SIG-M5 treated with dmso at 0.1 percent for 504 hours (cell line): ENCODE results near the gene ADCY2.

ENCODE experiments used
- DNase-seq: peaks from one replicate; lab custom pipeline; 2025; ENCODE audit not compliant: unreplicated experiment; lab: John Stamatoyannopoulos, UW

The ADCY2 gene

DNA sequence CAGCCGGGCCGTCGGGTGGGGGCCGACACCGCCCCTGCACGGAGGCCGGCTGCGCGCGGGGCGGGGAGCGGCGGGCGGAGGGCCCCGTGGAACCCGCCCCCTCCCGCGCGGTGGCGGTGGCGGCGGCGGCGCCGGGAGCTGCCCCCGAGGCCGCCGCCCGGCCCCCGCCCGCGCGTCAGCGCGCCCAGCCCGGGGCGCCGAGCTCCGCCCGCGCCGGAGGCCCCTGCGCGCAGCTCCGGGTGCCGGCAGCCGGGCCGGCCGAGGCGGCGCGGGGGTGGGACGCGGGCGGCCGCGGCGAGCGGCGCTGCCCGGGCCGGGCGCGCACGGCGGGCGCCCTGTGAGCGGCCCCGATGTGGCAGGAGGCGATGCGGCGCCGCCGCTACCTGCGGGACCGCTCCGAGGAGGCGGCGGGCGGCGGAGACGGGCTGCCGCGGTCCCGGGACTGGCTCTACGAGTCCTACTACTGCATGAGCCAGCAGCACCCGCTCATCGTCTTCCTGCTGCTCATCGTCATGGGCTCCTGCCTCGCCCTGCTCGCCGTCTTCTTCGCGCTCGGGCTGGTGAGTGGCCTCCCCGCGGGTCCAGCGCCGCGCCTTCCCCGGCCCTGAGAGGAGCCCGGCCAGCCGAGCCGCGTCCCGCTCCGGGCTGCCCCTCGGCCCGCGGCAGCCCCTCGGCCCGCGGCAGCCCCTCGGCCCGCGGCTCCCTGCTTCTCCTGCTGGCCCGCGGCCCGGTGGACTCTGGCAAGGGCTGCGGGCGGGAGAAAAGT lies at the start of gene ADCY2:
TSS of gene ADCY2 (plus strand) at position 192 of the 766 bp plus-strand sequence. CDS start at position 351, 159 bp downstream.
- no peak for DNase-seq

DNA sequence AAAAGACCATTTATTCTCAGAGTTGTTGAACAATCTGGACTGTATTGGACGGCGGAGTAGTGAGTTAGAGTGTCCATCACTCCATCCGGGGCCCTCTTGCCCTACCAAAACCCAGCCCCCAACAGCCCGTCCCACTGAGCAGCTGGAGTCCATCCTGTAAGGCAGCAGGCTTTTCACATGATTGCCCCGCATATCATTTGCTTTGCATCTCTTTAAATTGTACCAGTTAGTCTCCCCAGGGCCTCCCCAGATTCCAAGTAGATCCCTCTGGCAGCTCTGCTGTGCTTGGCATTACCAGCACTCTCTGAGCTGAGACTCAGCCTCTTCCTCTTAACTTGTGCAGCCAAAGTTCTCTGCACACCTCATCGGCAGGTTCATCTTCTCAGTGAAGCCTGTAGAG lies 48.6 kb upstream of the ADCY2 start:
- no peak for DNase-seq

DNA sequence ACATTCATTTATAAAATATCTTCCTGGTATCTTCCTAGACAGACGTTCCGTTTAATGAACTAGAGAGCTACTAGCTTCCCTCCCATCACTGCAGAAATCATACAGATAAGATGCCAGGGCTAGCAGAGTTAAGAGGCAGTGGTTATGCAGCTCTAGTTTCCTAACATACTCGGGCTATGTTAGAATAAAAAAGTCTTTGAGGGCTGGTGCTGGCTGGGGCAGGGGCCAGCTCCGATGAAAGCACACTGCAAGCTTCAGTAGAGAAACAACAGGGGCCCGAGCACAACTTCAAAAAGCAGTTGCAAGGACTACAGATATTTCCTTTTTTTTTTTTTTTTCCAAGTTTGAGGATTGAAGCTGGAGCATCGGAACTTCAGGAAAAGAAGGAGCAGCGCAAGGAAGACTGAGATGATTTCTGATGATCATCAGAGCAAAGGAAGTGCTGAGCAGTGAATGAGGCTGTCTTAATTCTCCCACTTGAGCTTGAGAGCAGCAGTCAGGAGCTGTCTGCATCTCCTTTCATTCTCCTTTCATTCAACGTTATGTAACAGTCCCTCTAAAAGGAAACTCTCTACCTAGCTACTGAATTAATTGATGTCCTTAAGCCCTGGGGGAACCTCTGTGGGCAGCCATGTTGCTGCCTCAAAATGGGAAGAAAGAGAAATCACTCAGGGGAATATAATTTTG lies 47.6 kb upstream of the ADCY2 start:
- no peak for DNase-seq

DNA sequence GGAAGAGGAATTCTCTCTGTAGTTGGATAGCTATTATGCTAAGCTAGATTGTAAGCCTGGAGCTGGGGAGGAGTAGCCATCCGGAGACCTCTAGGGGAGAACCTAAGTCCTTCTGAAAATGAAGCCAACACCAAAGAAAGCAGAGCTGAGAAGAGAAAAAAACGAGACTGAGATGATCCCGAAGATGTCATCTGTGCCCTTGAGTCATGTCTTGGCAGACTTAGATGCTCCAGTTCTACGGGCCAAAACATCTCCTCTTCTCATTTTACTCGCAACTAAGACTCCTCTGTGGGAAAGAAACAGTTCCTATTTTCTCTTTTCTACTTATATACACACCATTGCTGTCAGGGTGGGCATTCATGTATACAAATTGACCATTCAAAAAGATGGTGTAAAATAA lies 34.3 kb upstream of the ADCY2 start:
- DNase-seq: no peak

DNA sequence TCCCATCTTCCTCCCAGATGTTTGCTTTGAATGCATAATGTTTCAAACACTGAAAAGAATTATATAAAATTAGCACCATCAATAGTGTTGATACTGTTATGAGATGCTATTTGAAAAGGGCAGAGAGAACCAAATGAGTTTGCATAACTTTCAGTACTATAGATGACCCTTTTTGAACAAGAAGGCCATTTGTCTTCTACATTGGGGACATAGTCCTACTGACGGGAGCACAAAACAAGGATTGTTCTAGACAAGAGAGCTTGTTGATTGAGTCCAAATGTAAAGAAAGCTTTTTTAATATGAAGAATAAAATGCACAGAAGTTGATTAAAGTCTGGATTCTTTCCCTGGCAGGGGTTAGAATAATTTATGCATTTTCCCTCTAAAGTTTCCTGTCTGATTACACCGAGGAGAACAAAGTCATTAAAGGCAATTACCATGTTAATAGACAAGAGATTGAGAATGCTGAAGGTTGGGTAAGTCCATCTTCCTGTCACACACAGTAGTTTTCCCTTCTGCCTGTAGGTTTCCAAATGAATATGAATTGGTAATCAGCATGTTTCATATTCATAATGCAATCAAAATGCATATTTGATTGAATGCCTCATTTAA lies 32.8 kb upstream of the ADCY2 start:
- DNase-seq: no peak

DNA sequence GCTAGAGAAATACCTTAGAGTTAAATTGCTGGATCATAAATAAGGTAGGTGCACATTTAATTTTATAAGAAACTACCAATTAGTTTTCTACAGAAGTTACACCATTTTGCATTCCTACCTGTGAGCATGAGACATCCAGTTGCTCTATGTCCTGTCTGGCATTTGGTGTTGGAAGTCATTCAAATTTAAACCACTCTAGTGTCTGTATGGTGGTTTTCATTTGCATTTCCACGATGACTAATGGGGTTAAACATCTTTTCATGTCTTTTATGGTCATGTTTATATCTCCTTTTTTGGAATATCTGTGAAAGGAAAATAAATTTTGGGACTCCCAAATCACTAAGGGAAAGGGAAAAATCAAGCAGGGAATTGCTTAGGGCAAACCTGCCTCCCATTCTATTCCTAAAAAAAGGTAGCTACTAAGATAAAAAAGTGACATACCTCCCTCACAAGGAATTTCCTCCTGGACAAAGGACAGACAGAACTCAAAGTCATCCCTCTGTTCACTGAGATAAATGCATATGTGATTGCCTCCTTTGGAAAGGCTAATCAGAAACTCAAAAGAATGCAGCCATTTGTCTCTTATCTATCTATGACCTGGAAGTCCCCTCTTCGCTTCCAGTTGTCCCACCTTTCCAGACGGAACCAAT lies 31.6 kb upstream of the ADCY2 start:
- no peak for DNase-seq

DNA sequence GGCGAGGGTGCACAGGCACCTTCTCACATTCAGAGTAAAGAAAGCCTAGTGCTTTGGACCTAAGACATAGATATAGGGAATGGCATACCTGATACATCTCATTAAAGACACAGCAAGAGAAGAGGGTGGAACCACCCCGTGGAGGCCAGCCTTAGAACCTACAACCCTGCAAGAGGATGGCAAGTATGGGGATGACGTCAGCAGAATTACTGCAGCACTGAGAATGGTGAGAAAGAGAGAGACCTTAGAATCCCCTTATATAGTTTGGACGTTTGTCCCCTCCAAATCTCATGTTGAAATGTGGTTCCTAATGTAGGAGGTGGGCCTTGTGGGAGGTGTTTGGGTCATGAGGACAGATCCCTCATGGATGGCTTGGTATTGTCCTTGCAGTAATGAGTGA lies 28.2 kb upstream of the ADCY2 start:
- DNase-seq: no peak

DNA sequence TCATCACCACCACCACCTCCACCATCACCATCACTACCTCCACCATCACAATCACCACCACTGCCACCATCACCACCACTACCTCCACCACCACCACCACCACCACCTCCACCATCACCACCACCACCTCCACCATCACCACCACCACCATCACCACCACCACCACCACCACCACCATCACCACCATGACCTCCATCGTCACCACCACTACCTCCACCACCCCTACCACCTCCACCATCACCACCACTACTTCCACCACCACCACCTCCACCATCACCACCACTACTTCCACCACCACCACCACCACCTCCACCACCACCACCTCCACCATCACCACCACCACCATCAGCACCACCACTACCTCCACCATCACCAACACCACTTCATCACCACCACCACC lies 23.5 kb upstream of the ADCY2 start:
- DNase-seq: no peak

DNA sequence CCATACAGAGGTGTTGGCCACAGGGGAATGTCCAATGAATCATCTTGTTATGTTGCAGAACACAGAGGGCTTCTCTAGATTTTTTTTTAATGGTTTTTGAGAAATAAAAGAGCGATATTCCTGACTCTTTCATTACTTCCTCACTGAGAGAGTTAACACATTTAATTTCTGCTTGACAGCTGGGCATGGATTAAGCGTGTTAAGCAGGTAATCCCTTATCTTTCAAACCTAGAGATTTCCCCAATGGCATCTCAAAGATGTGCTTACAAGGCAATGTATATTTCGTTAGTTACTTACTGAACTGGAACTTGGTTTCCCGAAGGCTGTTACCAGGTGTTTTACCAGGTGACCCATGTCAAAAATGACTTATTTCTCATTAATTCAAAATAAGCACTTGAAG lies 21.8 kb upstream of the ADCY2 start:
- no peak for DNase-seq

DNA sequence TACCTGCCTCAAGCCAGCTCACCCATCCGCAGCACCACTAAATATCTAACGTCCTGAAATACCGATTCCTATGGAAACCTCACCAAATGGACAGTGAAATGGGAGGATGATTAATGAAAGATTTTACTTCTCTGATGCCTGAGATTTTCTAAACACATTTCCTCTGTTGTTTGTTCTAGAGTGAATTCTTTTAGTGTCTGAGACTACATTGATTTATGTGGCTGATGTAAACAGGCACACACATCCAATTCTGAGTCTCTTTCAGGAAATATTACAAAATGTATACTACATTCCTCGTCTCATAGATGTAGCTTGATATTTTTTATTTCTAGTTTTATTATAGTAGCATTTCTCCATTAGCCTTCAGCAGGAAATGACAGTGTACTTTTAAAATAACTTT lies 20.5 kb upstream of the ADCY2 start:
- no peak for DNase-seq

DNA sequence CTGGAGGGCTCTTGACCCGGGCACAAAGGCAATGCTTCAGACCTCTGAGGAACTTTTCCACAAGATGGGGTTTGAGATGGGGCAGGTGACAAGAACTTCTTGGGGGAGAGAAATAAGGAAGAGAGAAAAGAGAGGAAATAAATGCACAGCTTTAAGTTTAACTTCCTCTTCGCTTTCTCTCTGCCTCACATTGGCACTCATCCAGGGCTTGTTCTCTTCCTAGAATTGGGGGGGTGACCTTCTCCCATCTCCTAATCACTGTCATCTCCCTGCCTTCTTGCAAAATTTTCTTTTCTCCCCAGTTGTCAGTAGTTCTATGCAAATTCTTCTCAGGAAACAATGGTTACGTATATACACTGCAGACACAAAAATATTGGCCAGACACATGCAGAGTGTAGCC lies 19.1 kb upstream of the ADCY2 start:
- DNase-seq: no peak

DNA sequence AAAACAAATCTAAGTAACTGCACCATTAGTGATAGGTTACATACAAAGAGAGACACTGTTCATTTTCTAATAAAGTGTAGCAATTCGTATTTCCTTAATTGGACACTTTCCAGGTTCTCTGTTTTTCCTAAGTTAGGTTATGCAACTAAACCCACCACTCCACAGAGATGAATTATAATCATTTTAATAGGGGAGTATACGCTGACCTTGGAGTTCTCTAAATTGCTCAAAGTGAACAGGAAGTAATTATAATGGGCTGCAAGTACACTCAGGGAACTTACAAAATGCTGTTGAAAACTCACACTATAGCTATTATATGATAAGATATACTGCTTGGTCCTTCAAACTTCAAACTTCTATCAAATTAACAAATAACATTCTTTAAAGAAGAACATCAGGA lies 18.2 kb upstream of the ADCY2 start:
- DNase-seq: no peak

DNA sequence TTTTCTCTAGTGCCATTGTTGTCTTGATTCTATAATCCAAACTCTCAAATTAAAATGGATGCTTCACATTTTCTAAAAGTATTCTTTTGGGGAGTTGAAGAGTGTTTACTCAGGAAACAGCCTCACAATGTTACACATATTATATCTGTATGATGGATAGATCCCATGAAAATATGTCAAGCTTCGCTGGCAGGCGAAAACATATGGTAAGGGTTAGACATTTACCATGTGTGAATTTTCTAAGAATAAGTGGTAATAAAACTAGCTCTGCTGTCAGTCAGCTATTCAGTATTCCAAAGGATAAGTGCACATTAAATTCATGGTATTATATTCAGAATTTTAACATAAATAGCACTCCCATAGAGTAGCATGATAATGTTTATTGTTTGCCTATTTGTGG lies 13.3 kb upstream of the ADCY2 start:
- no peak for DNase-seq

DNA sequence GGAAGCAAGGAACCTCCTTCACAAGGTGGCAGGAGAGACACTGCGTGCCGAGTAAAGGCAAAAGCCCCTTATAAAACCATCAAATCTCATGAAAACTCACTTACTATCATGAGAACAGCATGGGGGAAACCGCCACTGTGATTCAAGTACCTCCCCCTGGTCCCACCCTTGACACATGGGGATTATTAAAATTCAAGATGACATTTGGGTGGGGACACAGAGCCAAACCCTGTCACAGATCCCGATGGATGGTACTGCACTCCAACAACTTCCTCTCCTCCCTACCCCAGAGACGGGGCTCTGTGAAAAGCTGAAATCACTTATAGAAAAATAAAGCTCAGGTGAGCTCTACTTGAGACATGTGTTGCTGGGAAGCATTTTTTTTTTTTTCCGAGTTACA lies 10.3 kb upstream of the ADCY2 start:
- DNase-seq: no peak

DNA sequence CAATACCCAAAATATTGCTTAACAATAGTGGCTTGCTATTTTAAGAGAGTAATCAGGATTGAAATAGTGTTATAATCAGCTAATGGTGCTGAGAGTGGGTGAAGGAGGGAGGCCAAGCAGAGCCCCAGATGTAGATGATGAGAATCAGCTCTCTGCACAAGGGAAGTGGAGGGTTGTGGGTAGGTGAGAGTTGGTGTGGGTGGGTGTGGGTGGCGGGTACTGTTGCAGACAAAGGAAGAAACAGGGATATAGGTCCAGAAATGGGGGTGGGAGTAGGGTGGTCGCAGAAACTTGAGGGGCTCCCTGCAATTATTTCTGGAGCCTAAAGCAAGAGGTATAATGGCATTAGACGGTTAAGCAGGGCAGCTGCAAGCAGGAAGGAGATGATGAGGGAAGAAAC lies 7.4 kb upstream of the ADCY2 start:
- no peak for DNase-seq

DNA sequence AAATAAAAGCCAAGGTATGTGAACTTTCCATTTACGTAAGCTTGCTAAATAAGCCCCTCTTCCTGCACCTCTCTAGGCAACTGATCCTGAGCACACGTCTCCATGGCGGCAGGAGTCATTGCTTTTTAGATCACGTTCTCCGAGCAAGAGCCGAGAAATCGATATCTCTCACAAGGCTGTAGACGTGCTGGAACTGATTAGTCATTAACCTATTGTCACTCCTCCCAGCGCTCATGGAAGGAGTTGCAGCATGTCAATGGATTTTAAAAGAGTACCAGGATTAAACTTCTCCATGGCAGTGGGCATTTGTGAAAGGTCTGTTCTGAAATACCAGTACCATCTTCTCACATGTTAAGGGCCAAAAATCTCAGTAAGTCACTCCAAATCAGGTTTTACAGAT lies 4.7 kb upstream of the ADCY2 start:
- DNase-seq: no peak

DNA sequence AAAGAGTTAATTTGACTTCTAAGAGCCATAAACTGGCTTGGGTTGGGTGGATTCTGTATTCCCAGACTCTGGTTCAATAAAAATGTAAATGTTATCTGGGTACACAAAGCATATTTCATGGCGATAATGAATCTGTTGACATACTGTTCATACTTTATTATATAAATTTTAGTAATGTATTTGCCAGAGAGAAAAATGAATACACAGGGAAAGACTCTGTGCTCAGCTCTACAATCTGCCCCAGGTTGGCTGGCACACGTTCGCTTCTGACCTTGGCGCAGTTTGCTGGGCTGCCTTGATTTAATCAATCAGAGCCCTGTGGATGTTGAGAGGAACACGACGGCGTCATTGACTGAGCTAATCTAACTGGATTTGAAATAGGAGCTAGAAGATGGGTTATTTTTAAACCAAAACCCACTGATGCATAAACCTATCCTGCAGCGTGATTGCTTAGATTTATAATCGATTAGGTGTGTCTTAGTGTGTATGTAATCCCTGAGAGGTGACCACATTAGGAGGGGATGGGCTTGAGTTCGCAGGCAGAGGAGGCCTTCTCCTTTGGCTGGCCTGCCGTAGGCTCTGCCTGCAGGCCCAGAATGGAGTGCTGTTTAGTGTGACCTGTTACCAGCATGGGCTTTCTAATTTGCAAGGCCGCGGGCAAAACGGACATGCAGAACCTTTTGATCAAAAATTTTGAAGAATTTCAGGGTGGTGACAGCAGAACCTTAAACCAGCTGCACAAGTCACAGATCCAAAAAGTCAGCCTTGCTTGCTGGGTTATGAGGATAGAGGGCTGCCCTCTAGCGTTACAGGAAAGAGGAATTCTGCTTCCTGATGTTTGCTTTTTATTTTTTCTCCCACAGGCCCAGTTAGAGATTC lies 3.9 kb upstream of the ADCY2 start:
- no peak for DNase-seq

DNA sequence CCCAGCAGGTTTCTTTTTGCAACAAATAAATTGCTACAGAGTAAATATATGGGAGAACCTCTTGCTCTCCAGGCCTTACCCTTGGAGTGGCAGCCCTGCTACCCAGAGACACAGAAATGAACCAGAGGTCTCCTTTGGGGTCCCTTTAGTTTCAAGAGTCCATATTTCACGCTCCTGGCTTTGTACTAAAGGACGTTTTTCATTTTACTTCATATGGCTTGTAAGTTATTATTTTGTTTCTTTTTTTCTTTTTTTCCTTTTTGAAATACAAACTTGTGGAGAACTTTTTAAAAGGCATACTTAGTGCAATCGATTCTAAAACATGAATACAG lies 3.3 kb upstream of the ADCY2 start:
- DNase-seq: no peak

DNA sequence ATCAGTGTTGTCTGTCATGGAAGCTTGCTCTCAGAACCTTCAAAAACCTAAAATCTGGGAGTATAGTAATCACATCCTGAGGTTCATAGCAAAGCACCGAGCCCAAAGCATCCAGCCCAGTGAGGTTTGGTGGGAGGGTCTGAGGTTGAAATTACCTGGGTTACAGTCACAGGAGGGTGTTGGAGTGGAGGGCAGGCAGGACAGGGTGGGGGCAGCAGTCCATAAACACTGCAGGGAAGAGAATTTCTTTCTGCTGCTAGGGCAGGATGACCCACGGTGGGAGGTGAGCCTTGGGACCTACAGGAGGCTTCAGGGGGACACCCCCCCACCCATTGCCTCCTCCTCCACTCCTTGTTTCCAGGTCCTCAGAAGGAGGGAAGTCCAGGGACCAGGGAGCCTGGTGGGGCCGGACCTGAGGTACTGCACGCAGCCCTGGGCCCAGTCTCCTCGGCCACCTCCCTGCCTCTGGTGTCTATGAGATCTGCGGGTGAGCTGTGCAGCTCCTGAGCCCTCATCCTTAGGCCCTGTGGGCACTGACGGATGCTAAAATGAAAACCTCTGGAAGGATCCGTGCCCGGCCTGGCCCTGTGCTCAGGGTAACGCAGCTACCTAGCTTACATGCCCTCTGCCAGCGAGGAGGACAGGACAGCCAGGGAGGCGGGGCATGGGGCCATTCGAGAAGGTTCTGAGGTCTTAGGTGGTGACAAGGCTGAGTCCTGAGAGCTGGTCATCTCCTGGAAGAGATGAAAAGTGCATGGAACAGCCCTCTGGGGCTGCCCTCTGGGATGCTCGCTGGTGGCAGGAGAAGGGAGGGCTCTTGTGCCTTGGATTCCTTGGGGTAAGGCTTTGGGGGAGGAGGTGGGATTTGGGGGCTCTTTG lies 1.8 kb upstream of the ADCY2 start:
- no peak for DNase-seq

DNA sequence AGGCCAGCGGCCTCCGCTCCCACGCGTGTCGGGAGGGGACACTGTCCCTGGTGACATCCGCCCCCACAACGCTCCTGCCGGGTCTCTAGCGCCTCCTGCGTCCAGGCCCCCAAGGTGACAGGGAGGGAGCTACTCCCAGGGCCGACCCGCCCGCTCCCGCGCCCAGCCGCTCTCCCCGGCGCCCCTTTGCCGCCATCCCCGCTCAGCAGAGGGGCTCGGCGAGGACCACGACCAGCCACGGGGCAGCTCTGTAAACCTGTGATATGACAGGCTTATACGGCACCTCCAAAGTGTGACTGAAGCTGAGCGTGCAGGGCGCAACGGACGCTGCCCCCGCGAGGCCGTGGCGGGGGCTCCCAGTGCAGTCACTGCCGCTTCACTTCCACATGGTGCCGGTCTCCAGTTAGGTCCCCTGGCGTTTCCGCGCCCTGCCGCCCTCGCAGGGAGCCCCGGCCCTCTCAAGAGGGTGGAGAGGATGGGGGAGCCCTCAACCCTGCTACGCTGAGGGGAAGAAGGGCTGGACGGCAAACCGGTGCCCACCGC lies 978 bp upstream of the ADCY2 start:
- no peak for DNase-seq
